GM12875 (cell line): ENCODE data around the gene DEK.
"Not testable (repeated sequence)": the region's sequence is repeated elsewhere in the genome, so short reads cannot be mapped to it uniquely, and the experiment has no call there.

Experiments used
- H3K4me3 ChIP-seq: one replicate; pipeline ENCODE4 v1.5.1; 2011; ENCODE audit warnings: low read depth, low read length, control low read depth
- TF ChIP-seq, protein P1 (sequence below): IDR thresholded peaks from 2 replicates; pipeline ENCODE4 v1.5.1; 2011; ENCODE audit warnings: low read depth, mild to moderate bottlenecking, control low read depth, inconsistent platforms, low read length, moderate library complexity, borderline replicate concordance; ENCODE audit not compliant: insufficient read depth

The DEK gene

DNA sequence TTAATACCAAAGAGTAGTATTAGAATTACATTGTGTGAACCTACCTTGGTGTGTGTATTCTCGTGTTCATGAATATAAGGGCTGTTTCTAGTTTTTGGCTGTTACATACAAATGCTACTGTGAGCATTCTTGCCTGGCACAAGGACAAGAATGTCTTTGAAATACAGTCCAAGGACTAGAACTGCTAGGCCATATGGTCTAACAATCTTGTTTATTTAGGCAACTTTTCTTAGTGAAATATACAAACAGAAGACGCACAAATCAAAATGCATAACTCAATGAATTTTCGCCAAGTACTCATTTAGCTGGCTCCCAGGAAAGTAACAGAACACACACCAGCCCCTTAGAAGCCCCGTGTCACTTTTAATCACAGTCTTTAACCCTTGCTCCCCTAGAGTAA lies 80.6 kb downstream of the DEK start:
- TF ChIP-seq, protein P1, sequence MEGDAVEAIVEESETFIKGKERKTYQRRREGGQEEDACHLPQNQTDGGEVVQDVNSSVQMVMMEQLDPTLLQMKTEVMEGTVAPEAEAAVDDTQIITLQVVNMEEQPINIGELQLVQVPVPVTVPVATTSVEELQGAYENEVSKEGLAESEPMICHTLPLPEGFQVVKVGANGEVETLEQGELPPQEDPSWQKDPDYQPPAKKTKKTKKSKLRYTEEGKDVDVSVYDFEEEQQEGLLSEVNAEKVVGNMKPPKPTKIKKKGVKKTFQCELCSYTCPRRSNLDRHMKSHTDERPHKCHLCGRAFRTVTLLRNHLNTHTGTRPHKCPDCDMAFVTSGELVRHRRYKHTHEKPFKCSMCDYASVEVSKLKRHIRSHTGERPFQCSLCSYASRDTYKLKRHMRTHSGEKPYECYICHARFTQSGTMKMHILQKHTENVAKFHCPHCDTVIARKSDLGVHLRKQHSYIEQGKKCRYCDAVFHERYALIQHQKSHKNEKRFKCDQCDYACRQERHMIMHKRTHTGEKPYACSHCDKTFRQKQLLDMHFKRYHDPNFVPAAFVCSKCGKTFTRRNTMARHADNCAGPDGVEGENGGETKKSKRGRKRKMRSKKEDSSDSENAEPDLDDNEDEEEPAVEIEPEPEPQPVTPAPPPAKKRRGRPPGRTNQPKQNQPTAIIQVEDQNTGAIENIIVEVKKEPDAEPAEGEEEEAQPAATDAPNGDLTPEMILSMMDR = no peak
- no peak overlapping the region for H3K4me3 ChIP-seq

DNA sequence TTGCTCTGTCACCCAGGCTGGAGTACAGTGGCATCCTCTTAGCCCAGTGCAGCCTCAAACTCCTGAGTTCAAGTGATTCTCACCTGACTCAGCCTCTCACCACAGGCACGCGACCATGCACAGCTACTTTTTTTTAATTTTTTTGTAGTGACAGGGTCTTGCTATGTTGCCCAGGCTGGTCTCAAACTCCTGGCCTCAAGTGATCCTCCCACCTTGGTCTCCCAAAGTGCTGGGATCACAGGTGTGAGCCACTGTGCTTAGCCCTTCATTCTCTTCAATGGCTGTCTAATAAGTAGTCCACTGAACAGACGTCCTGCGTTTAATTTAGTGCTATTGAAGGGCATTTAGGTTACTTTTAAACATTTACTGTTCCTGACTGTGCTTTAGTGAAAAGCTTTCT lies 81.8 kb downstream of the DEK start:
- no peak overlapping the region for H3K4me3 ChIP-seq
- TF ChIP-seq, protein P1 = no peak

DNA sequence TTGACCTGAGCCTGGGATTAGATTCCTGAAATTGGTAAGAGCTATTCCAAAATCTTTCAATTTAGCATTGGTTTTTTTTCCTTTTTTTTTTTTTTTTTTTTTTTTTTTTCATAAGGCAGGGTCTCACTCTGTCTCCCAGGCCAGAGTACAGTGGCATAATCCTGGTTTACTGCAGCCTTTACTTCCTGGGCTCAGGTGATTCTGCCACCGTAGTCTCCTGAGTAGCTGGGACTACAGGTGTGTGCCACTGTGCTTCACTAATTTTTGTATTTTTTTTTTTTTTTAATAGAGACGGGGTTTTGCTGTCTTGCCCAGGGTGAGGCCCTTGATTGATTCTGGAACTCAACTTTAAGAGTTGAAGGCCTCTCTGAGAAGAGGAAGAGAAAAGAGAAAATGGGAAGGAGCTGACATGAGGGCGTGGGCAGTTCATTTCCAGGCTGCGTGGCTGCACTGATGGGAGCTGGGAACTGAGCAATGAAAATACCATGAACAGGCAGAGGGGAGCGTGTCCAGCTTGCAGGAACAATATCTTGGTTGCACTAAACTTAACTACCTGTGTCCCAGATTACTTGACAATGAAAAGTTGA lies 84.5 kb downstream of the DEK start:
- H3K4me3 ChIP-seq = no peak overlapping the region
- TF ChIP-seq, protein P1 = no peak

DNA sequence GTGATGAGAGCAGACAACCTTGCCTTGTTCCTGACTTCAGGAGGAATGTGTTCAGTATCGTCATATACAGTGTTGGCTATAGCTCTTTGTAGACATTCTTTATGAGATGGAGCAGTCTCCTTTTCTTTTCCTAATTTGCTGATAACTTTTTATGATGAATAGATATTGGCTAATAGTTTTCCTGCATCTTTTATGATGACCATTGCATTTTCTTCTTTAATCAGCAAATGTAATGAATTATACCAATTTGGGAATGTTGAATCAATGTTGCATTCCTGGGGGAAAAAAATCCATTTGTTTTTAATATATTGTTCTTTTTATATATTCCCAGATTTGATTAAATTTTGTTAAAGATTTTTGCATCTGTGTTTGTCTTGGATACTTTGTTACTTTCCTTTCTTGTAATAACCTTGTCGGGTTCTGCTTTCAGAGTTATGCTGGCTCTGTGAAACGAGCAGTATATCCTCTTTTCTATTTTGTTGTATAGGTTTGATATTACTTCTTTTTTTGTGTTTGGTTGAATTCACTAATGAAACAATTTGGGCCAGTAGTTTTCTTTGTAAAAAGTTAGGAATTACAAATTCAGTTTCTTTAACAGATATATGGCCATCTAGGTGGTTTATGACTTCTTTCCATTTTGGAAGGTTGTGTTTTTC lies 85.2 kb downstream of the DEK start:
- H3K4me3 ChIP-seq = no peak overlapping the region
- TF ChIP-seq, protein P1 = no peak

DNA sequence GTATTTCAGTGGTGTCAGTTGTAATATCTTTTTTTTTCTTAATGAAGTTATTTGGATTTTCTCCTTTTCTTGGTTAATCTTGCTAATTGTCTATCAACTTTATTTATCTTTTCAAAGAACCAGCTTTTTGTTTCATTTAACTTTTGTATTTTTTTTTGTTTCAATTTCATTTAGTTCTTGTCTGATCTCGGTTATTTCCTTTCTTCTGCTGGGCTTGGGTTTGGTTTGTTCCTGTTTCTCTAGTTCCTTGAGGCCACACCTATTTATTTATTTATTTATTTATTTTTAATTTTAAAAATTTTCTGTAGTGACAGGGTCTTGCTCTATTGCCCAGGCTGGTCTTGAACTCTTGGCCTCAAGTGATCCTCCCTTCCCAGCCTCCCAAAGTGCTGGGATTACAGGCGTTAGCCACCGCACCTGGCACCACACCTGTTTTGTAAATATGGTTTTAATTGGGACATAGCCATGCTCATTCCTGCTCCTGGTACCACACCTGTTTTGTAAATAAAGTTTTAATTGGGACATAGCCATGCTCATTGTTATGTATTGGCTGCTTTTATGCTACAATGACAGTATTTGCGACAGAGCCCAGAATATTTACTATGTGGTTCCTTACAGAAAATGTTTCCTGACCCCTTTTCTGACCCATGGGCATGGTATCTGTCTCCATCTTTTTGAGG lies 86.9 kb downstream of the DEK start:
- TF ChIP-seq, protein P1 = no peak
- H3K4me3 ChIP-seq = no peak overlapping the region

DNA sequence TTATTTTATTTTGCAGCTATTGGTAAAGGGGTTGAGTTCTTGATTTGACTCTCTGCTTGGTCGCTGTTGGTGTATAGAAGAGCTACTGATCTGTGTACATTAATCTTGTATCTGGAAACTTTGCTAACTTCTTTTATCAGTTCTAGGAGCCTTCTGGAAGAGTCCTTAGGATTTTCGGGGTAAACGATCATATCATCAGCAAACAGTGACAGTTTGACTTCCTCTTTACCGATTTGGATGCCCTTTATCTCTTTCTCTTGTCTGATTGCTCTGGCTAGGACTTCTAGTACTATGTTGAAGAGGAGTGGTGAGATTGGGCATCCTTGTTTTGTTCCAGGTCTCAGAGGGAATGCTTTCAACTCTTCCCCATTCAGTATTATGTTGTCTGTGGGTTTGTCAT lies 88.1 kb downstream of the DEK start:
- not testable (repeated sequence) for H3K4me3 ChIP-seq
